ENCODE measurements around the gene SPTY2D1. TPM values are rescaled to one million over a fixed set of nuclear protein-coding genes. Genes with fewer than 3 reads are reported as not detected.

SPTY2D1 gene
- total RNA-seq, 1 donor from 2014 or later: 17.0 TPM

DNA sequence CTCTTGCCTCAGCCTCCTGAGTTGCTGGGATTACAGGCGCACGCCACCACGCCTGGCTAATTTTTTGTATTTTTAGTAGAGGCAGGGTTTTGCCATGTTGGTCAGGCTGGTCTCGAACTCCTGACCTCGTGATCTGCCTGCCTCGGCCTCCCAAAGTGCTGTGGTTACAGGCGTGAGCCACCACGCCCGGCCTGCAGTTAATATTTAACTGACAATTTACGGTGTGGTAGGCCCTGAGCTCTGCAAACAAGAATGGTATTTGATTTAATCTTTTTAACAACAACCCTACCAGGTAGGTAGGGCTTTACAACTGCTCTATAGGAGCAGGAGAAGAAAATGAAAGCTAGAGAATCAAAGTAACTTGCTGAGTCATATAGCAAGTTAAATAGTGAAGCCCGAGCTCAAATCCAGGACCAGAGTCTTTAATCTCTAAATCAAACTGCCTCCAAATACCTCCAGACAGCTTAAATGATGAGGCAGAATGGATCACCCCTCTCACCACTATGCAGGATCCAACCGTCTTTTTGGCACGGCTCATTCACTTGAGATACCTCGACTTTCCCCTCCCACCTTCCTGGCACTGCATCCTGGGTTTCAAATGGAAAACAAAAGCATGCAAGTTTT, 55.1 kb downstream of the SPTY2D1 start:
- TF ChIP-seq, protein P1, sequence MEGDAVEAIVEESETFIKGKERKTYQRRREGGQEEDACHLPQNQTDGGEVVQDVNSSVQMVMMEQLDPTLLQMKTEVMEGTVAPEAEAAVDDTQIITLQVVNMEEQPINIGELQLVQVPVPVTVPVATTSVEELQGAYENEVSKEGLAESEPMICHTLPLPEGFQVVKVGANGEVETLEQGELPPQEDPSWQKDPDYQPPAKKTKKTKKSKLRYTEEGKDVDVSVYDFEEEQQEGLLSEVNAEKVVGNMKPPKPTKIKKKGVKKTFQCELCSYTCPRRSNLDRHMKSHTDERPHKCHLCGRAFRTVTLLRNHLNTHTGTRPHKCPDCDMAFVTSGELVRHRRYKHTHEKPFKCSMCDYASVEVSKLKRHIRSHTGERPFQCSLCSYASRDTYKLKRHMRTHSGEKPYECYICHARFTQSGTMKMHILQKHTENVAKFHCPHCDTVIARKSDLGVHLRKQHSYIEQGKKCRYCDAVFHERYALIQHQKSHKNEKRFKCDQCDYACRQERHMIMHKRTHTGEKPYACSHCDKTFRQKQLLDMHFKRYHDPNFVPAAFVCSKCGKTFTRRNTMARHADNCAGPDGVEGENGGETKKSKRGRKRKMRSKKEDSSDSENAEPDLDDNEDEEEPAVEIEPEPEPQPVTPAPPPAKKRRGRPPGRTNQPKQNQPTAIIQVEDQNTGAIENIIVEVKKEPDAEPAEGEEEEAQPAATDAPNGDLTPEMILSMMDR (IDR thresholded peaks at IDR 0.05; ENCODE audit: insufficient read depth, low read length, poor library complexity, severe bottlenecking): no peak
- Histone ChIP-seq H3K36me3 (ENCODE audit: control insufficient read depth, insufficient read depth, low read length) (no peaks in the 10 kb centered on the region), H3K4me3 (ENCODE audit: low read depth, low read length) (no peak overlapping the region), H3K27me3 (ENCODE audit: control insufficient read depth, insufficient read depth, low read length) (no peaks in the 10 kb centered on the region)
- DNase-seq (ENCODE audit: low read depth): no peak

DNA sequence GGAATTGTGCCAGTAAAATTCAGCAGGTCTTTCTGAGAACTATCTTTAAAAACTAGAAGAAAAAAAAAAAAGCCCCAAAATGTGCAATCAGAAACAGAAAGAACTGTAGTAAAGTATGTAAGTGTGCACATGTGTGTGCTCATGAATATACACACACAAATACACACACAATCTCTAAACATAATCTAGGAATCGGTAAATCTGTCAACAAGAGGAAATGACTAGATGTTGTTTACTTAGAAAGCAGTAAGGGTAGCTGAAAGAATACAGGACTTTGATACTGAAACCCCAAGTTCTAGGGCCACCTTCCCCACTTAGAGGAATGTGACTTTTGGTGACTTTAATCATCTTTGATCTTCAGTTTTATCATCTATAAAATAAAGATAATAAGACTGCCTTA, 58.8 kb downstream of the SPTY2D1 start:
- DNase-seq (ENCODE audit: low read depth): no peak
- Histone ChIP-seq H3K27me3 (ENCODE audit: control insufficient read depth, insufficient read depth, low read length) (no peaks in the 10 kb centered on the region), H3K4me3 (ENCODE audit: low read depth, low read length) (no peak overlapping the region), H3K36me3 (ENCODE audit: control insufficient read depth, insufficient read depth, low read length) (no peaks in the 10 kb centered on the region)
- TF ChIP-seq, protein P1 (IDR thresholded peaks at IDR 0.05; ENCODE audit: insufficient read depth, low read length, poor library complexity, severe bottlenecking): no peak

DNA sequence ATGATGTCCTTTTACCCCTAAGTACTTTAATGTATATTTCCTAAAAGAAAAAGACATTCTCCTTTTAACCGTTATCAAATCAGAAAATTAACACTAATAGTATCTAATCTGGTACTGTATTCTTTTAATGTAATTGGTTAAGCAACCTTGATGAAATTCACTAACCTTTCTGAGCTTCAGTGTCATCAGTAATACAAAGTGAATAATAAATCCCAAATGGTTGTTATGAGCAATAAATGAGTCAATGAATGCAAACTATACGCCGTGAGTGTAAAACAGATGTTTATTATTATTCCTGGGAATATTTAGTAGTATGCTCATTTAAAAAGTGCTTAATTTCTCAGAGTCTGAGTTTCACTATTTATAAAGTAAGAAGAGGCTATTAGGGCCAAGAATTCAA, 67.1 kb downstream of the SPTY2D1 start:
- H3K4me3 ChIP-seq (ENCODE audit: low read depth, low read length): no peak overlapping the region
- no peak for DNase-seq (ENCODE audit: low read depth)
- H3K27me3 ChIP-seq (ENCODE audit: control insufficient read depth, insufficient read depth, low read length): no peaks in the 10 kb centered on the region
- no peaks in the 10 kb centered on the region for H3K36me3 ChIP-seq (ENCODE audit: control insufficient read depth, insufficient read depth, low read length)
- TF ChIP-seq, protein P1 (IDR thresholded peaks at IDR 0.05; ENCODE audit: insufficient read depth, low read length, poor library complexity, severe bottlenecking): no peak

DNA sequence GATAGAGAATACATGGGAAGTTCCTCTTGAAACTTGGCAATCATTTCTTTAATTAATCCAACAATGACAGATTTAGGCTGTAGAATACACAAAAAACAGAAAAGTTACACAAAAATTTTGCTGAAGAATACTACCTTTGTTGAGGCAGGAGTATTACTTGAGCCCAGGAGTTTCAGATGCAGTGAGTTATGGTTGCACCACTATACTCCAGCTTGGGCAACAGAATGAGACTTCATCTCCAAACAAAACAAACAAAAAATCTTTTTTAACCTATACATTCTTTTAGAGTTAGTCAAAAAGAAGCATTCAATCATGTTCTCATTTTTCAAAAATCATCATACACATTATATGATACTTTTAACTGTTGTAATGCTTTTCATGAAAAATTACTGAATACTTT, 67.7 kb downstream of the SPTY2D1 start:
- TF ChIP-seq, protein P1 (IDR thresholded peaks at IDR 0.05; ENCODE audit: insufficient read depth, low read length, poor library complexity, severe bottlenecking): no peak
- Histone ChIP-seq H3K36me3 (ENCODE audit: control insufficient read depth, insufficient read depth, low read length) (no peaks in the 10 kb centered on the region), H3K4me3 (ENCODE audit: low read depth, low read length) (no peak overlapping the region), H3K27me3 (ENCODE audit: control insufficient read depth, insufficient read depth, low read length) (no peaks in the 10 kb centered on the region)
- no peak for DNase-seq (ENCODE audit: low read depth)

DNA sequence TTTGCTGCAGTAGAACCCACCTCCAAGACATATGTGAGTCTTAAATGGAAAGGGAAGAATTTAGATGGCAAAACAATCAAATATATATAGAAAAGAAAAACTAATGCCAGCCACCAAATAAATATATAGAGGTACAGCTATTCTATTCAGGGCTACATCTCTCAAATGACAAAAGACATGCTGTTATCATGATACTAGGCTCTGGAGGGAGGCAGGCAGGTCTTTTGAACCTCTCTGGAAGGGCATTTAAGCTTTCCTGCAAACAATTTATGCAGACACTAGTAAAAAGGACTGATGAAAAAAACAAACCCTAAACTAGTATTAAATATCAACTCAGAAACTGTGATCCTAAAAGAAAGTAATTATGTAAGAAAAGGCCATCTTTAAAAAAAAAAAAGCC, 70.0 kb downstream of the SPTY2D1 start:
- TF ChIP-seq, protein P1 (IDR thresholded peaks at IDR 0.05; ENCODE audit: insufficient read depth, low read length, poor library complexity, severe bottlenecking): no peak
- Histone ChIP-seq H3K27me3 (ENCODE audit: control insufficient read depth, insufficient read depth, low read length) (no peaks in the 10 kb centered on the region), H3K36me3 (ENCODE audit: control insufficient read depth, insufficient read depth, low read length) (no peaks in the 10 kb centered on the region), H3K4me3 (ENCODE audit: low read depth, low read length) (no peak overlapping the region)
- no peak for DNase-seq (ENCODE audit: low read depth)

DNA sequence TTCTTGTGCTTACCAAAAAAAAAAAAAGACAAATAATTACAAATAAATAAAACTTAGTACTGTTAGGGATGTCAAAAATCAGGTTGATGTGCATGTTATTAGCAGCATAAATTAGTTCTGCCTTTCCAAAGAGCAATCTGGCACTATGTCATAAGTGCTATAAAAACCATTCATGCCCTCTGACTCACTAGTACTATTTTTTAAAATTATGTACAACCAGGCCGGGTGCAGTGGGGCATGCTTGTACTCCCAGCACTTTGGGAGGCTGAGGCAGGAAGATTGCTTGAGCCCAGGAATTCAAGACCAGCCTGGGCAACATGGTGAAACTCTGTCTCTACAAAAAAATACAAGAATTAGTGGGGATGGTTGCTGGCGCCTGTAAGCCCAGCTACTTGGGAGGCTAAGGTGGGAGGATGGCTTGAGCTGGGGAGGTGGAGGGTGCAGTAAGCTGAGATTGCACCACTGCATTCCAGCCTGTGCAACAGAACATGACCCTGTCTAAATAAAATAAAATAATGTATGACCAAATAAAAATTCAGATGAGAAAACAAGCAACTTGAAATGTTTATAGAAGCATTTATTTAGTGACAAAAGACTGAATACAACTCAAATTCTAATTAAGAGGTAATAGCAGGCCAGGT, 70.9 kb downstream of the SPTY2D1 start:
- no peak for DNase-seq (ENCODE audit: low read depth)
- no peaks in the 10 kb centered on the region for H3K27me3 ChIP-seq (ENCODE audit: control insufficient read depth, insufficient read depth, low read length)
- H3K36me3 ChIP-seq (ENCODE audit: control insufficient read depth, insufficient read depth, low read length): no peaks in the 10 kb centered on the region
- TF ChIP-seq, protein P1 (IDR thresholded peaks at IDR 0.05; ENCODE audit: insufficient read depth, low read length, poor library complexity, severe bottlenecking): no peak
- no peak overlapping the region for H3K4me3 ChIP-seq (ENCODE audit: low read depth, low read length)

Measured in kidney epithelial cell (primary cell).